HG03280 (cell line): Measurements from ENCODE around the gene KCNJ13.
"Not testable (repeated sequence)": the region's sequence is repeated elsewhere in the genome, so short reads cannot be mapped to it uniquely, and the experiment has no call there.

Source experiments
- ATAC-seq: cut with Tn5 transposase; IDR thresholded peaks from one replicate; pipeline ENCODE4 v1.9.1; 2021; ENCODE audit warnings: mild to moderate bottlenecking, moderate library complexity; ENCODE audit not compliant: unreplicated experiment

The KCNJ13 gene

GRCh38 chr2:232770207-232770606, 6.2 kb downstream of the KCNJ13 start:
- ATAC-seq, result no peak

- no peak for ATAC-seq
Measured at GRCh38 chr2:232767866-232768265, 8.5 kb downstream of the KCNJ13 start.

- ATAC-seq, result no peak
Measured at GRCh38 chr2:232761301-232761907, 15.0 kb downstream of the KCNJ13 start.

GRCh38 chr2:232757905-232758304, 18.5 kb downstream of the KCNJ13 start:
- ATAC-seq, result no peak

- ATAC-seq, result no peak
Measured at GRCh38 chr2:232750135-232750671, 26.2 kb downstream of the KCNJ13 start.

- no peak for ATAC-seq
Measured at GRCh38 chr2:232749331-232749730, 27.0 kb downstream of the KCNJ13 start.

GRCh38 chr2:232748038-232748437, 28.3 kb downstream of the KCNJ13 start:
- no peak for ATAC-seq

GRCh38 chr2:232744963-232745362, 31.4 kb downstream of the KCNJ13 start:
- no peak for ATAC-seq

- ATAC-seq, result no peak
Measured at GRCh38 chr2:232741972-232742371, 34.4 kb downstream of the KCNJ13 start.

GRCh38 chr2:232741294-232741693, 35.1 kb downstream of the KCNJ13 start:
- no peak for ATAC-seq

GRCh38 chr2:232731470-232731869, 44.9 kb downstream of the KCNJ13 start:
- ATAC-seq, result no peak

- no peak for ATAC-seq
Measured at GRCh38 chr2:232728785-232729184, 47.6 kb downstream of the KCNJ13 start.

GRCh38 chr2:232723027-232723426, 53.3 kb downstream of the KCNJ13 start:
- no peak for ATAC-seq

- no peak for ATAC-seq
Measured at GRCh38 chr2:232721882-232722281, 54.5 kb downstream of the KCNJ13 start.

- ATAC-seq, result no peak
Measured at GRCh38 chr2:232721261-232721660, 55.1 kb downstream of the KCNJ13 start.

- ATAC-seq, result not testable (repeated sequence)
Measured at GRCh38 chr2:232720056-232720455, 56.3 kb downstream of the KCNJ13 start.
